ENCODE results near the gene MYCBPAP.

Gene MYCBPAP

GRCh38 chr17:50537721-50538548 lies 29.7 kb downstream of the MYCBPAP start:
- no peak for DNase-seq

- DNase-seq: no peak
Observed at GRCh38 chr17:50538549-50539410, 30.5 kb downstream of the MYCBPAP start.

GRCh38 chr17:50539762-50540559 lies 31.7 kb downstream of the MYCBPAP start:
- DNase-seq: no peak

- no peak for DNase-seq
Observed at GRCh38 chr17:50540560-50541401, 32.5 kb downstream of the MYCBPAP start.

GRCh38 chr17:50541402-50541715 lies 33.1 kb downstream of the MYCBPAP start:
- DNase-seq: no peak

- peak; percentile 92 for DNase-seq
Observed at GRCh38 chr17:50541716-50542688, 33.8 kb downstream of the MYCBPAP start.

- DNase-seq: no peak
Observed at GRCh38 chr17:50542795-50543774, 34.8 kb downstream of the MYCBPAP start.

- DNase-seq: no peak
Observed at GRCh38 chr17:50544516-50544915, 36.3 kb downstream of the MYCBPAP start.

- no peak for DNase-seq
Observed at GRCh38 chr17:50545311-50545710, 37.1 kb downstream of the MYCBPAP start.

GRCh38 chr17:50546701-50547034 lies 38.4 kb downstream of the MYCBPAP start:
- DNase-seq: no peak

- peak; percentile 90 for DNase-seq
Observed at GRCh38 chr17:50547035-50547735, 38.9 kb downstream of the MYCBPAP start, which contains the start of gene SPATA20. SPATA20 (plus strand) TSS chr17:50547174; CDS start chr17:50547209, 35 bp downstream.

GRCh38 chr17:50547736-50548083 lies 39.5 kb downstream of the MYCBPAP start:
- no peak for DNase-seq

- DNase-seq: no peak
Observed at GRCh38 chr17:50548831-50549230, 40.6 kb downstream of the MYCBPAP start.

GRCh38 chr17:50549256-50549941 lies 41.2 kb downstream of the MYCBPAP start:
- DNase-seq: no peak

- DNase-seq: no peak
Observed at GRCh38 chr17:50549969-50550368, 41.7 kb downstream of the MYCBPAP start.

- peak; percentile 89 for DNase-seq
Observed at GRCh38 chr17:50550661-50551432, 42.6 kb downstream of the MYCBPAP start.

- DNase-seq: no peak
Observed at GRCh38 chr17:50551433-50551815, 43.2 kb downstream of the MYCBPAP start.

- DNase-seq: no peak
Observed at GRCh38 chr17:50551884-50552283, 43.6 kb downstream of the MYCBPAP start.
